H1 (cell line): Measurements from ENCODE around the gene CSNK1D. TPM values are rescaled to one million over a fixed set of nuclear protein-coding genes. Genes with fewer than 3 reads are reported as not detected.

Experiments used
- CEBPB ChIP-seq: IDR thresholded peaks from 2 replicates; pipeline ENCODE4 v1.6.1; 2012; ENCODE audit warnings: low read depth, low read length
- polyA plus RNA-seq, 7 experiments: library from polyadenylated mRNA; depleted of rRNA in 3 of 7; stranded (reverse) in 5 of 7; unstranded in 2 of 7; fragments of >200 nt in 5 of 7; fragments of 200-250 nt in 2 of 7; gene quantifications; 1 replicate in 5 of 7; 2 replicates in 1 of 7; 4 replicates in 1 of 7; pipeline versions ENCODE4 v1.2.1 to v1.2.3, GENCODE V29; 2011 to 2013; ENCODE audit warnings: missing spikeins in 2 of 7, mixed read lengths in 2 of 7
- total RNA-seq: library from RNA; stranded (reverse); fragmentation: NEBNext Ultra II Directional; extraction: Animal tissue kit (Norgen Biotek cat#: 25700); gene quantifications from 2 replicates; pipeline ENCODE4 v1.2.1, GENCODE V29; 2021
- TF ChIP-seq, protein P1 (sequence below): fragments of 300-600 bp; sonication (generic); IDR thresholded peaks from 2 replicates; pipeline ENCODE4 v1.7.1; 2012; ENCODE audit warnings: low read length, moderate library complexity, mild to moderate bottlenecking, inconsistent platforms; ENCODE audit not compliant: insufficient replicate concordance

CSNK1D gene
- total and polyA plus RNA-seq, 2 of the 8 experiments (the other 6 are each of a cell fraction or from before 2014, with no cell fraction given), result 73.5 to 103 TPM

DNA sequence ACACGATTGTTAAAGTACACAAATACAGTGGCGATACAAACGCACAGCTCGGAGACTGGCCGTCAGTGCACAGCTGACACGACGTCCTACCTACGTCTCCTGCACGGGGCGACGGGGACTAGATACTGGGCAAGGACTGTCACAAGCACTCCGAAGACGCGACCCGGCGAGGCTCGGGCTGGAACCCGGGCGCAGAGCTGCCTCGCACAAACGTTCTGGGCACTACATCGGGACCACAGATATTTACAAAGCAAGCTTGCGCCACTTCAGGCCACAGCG, 30.9 kb downstream of the CSNK1D start (continued):
- TF ChIP-seq, protein P1, sequence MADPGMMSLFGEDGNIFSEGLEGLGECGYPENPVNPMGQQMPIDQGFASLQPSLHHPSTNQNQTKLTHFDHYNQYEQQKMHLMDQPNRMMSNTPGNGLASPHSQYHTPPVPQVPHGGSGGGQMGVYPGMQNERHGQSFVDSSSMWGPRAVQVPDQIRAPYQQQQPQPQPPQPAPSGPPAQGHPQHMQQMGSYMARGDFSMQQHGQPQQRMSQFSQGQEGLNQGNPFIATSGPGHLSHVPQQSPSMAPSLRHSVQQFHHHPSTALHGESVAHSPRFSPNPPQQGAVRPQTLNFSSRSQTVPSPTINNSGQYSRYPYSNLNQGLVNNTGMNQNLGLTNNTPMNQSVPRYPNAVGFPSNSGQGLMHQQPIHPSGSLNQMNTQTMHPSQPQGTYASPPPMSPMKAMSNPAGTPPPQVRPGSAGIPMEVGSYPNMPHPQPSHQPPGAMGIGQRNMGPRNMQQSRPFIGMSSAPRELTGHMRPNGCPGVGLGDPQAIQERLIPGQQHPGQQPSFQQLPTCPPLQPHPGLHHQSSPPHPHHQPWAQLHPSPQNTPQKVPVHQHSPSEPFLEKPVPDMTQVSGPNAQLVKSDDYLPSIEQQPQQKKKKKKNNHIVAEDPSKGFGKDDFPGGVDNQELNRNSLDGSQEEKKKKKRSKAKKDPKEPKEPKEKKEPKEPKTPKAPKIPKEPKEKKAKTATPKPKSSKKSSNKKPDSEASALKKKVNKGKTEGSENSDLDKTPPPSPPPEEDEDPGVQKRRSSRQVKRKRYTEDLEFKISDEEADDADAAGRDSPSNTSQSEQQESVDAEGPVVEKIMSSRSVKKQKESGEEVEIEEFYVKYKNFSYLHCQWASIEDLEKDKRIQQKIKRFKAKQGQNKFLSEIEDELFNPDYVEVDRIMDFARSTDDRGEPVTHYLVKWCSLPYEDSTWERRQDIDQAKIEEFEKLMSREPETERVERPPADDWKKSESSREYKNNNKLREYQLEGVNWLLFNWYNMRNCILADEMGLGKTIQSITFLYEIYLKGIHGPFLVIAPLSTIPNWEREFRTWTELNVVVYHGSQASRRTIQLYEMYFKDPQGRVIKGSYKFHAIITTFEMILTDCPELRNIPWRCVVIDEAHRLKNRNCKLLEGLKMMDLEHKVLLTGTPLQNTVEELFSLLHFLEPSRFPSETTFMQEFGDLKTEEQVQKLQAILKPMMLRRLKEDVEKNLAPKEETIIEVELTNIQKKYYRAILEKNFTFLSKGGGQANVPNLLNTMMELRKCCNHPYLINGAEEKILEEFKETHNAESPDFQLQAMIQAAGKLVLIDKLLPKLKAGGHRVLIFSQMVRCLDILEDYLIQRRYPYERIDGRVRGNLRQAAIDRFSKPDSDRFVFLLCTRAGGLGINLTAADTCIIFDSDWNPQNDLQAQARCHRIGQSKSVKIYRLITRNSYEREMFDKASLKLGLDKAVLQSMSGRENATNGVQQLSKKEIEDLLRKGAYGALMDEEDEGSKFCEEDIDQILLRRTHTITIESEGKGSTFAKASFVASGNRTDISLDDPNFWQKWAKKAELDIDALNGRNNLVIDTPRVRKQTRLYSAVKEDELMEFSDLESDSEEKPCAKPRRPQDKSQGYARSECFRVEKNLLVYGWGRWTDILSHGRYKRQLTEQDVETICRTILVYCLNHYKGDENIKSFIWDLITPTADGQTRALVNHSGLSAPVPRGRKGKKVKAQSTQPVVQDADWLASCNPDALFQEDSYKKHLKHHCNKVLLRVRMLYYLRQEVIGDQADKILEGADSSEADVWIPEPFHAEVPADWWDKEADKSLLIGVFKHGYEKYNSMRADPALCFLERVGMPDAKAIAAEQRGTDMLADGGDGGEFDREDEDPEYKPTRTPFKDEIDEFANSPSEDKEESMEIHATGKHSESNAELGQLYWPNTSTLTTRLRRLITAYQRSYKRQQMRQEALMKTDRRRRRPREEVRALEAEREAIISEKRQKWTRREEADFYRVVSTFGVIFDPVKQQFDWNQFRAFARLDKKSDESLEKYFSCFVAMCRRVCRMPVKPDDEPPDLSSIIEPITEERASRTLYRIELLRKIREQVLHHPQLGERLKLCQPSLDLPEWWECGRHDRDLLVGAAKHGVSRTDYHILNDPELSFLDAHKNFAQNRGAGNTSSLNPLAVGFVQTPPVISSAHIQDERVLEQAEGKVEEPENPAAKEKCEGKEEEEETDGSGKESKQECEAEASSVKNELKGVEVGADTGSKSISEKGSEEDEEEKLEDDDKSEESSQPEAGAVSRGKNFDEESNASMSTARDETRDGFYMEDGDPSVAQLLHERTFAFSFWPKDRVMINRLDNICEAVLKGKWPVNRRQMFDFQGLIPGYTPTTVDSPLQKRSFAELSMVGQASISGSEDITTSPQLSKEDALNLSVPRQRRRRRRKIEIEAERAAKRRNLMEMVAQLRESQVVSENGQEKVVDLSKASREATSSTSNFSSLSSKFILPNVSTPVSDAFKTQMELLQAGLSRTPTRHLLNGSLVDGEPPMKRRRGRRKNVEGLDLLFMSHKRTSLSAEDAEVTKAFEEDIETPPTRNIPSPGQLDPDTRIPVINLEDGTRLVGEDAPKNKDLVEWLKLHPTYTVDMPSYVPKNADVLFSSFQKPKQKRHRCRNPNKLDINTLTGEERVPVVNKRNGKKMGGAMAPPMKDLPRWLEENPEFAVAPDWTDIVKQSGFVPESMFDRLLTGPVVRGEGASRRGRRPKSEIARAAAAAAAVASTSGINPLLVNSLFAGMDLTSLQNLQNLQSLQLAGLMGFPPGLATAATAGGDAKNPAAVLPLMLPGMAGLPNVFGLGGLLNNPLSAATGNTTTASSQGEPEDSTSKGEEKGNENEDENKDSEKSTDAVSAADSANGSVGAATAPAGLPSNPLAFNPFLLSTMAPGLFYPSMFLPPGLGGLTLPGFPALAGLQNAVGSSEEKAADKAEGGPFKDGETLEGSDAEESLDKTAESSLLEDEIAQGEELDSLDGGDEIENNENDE, result no peak
- TF ChIP-seq CEBPB, result no peak
